ENCODE results near the gene CNMD.
A peak's percentile ranks its signal among the peaks of the same experiment; 100 is the strongest.
"Not testable (repeated sequence)": the region's sequence is repeated elsewhere in the genome, so short reads cannot be mapped to it uniquely, and the experiment has no call there.

CNMD gene

GRCh38 chr13:52744842-52745375 lies 5.3 kb upstream of the CNMD start:
- DNase-seq (ENCODE audit: low spot score), result no peak

GRCh38 chr13:52743988-52744387 lies 4.4 kb upstream of the CNMD start:
- DNase-seq (ENCODE audit: low spot score), result no peak

- DNase-seq (ENCODE audit: low spot score), result no peak
Measured at GRCh38 chr13:52743569-52743968, 3.9 kb upstream of the CNMD start.

- no peak for DNase-seq (ENCODE audit: low spot score)
Measured at GRCh38 chr13:52738719-52739467, 727 bp downstream of the CNMD start.

GRCh38 chr13:52737965-52738364 lies 1.7 kb downstream of the CNMD start:
- DNase-seq (ENCODE audit: low spot score), result no peak

GRCh38 chr13:52737451-52737850 lies 2.2 kb downstream of the CNMD start:
- no peak for DNase-seq (ENCODE audit: low spot score)

- no peak for DNase-seq (ENCODE audit: low spot score)
Measured at GRCh38 chr13:52736891-52737290, 2.7 kb downstream of the CNMD start.

GRCh38 chr13:52734075-52734623 lies 5.5 kb downstream of the CNMD start:
- DNase-seq (ENCODE audit: low spot score), result no peak

GRCh38 chr13:52726258-52726657 lies 13.4 kb downstream of the CNMD start:
- no peak for DNase-seq (ENCODE audit: low spot score)

GRCh38 chr13:52725302-52725701 lies 14.3 kb downstream of the CNMD start:
- DNase-seq (ENCODE audit: low spot score), result no peak

GRCh38 chr13:52723181-52723580 lies 16.4 kb downstream of the CNMD start:
- no peak for DNase-seq (ENCODE audit: low spot score)

GRCh38 chr13:52721356-52721755 lies 18.3 kb downstream of the CNMD start:
- DNase-seq (ENCODE audit: low spot score), result not testable (repeated sequence)

GRCh38 chr13:52720904-52721303 lies 18.7 kb downstream of the CNMD start:
- DNase-seq (ENCODE audit: low spot score), result not testable (repeated sequence)

- no peak for DNase-seq (ENCODE audit: low spot score)
Measured at GRCh38 chr13:52713894-52714293, 25.7 kb downstream of the CNMD start.

GRCh38 chr13:52712385-52712784 lies 27.2 kb downstream of the CNMD start:
- DNase-seq (ENCODE audit: low spot score), result no peak

GRCh38 chr13:52711286-52711685 lies 28.3 kb downstream of the CNMD start:
- DNase-seq (ENCODE audit: low spot score), result no peak

- not testable (repeated sequence) for DNase-seq (ENCODE audit: low spot score)
Measured at GRCh38 chr13:52708266-52708665, 31.4 kb downstream of the CNMD start.

GRCh38 chr13:52707375-52707774 lies 32.2 kb downstream of the CNMD start:
- DNase-seq (ENCODE audit: low spot score), result no peak

GRCh38 chr13:52706081-52706480 lies 33.5 kb downstream of the CNMD start:
- DNase-seq (ENCODE audit: low spot score), result no peak

GRCh38 chr13:52703482-52703881 lies 36.1 kb downstream of the CNMD start:
- no peak for DNase-seq (ENCODE audit: low spot score)

GRCh38 chr13:52701728-52702465 lies 37.7 kb downstream of the CNMD start:
- DNase-seq (ENCODE audit: low spot score), result no peak

- DNase-seq (ENCODE audit: low spot score), result no peak
Measured at GRCh38 chr13:52696566-52696965, 43.1 kb downstream of the CNMD start.

GRCh38 chr13:52695856-52696255 lies 43.8 kb downstream of the CNMD start:
- peak; percentile 14 for DNase-seq (ENCODE audit: low spot score)
